Fibroblast of mammary gland (primary cell): ENCODE data around the gene ADCYAP1R1.

ENCODE experiments used
- DNase-seq: peaks from one replicate; pipeline ENCODE4 v3.0.0-alpha.2; 2010; ENCODE audit warnings: low read depth
- H3K4me3 ChIP-seq: 2 replicates; pipeline ENCODE4 v1.5.1; 2011; ENCODE audit warnings: low read depth, mild to moderate bottlenecking, low read length, moderate library complexity; ENCODE audit not compliant: control insufficient read depth
- TF ChIP-seq, protein P1 (sequence below): conservative IDR thresholded peaks from 2 replicates; pipeline ENCODE4 v1.5.1; 2011; ENCODE audit warnings: low read depth, low read length, inconsistent platforms; ENCODE audit not compliant: control insufficient read depth, insufficient read depth

ADCYAP1R1 gene

DNA sequence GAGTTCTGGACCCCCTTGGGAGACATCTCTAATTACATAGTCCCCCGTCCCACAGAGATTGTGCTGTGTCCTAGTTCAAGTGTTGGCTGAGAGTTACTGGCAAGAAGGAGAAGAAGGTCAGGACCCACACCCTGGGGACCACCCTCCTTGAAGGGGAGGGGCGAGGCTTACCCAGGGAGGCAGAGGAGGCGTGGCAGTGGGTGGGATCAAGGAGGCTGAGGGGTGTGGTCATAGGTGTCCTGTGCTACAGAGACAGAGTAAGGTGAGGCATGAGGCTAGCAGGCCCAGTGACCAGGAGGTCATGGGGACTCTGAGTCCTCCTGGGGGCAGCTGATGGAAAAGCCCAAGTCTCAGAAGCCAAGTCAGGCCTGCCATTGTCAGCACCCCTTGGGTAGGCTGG, 29.4 kb upstream of the ADCYAP1R1 start:
- DNase-seq: no peak
- H3K4me3 ChIP-seq: no peak overlapping the region
- TF ChIP-seq, protein P1, sequence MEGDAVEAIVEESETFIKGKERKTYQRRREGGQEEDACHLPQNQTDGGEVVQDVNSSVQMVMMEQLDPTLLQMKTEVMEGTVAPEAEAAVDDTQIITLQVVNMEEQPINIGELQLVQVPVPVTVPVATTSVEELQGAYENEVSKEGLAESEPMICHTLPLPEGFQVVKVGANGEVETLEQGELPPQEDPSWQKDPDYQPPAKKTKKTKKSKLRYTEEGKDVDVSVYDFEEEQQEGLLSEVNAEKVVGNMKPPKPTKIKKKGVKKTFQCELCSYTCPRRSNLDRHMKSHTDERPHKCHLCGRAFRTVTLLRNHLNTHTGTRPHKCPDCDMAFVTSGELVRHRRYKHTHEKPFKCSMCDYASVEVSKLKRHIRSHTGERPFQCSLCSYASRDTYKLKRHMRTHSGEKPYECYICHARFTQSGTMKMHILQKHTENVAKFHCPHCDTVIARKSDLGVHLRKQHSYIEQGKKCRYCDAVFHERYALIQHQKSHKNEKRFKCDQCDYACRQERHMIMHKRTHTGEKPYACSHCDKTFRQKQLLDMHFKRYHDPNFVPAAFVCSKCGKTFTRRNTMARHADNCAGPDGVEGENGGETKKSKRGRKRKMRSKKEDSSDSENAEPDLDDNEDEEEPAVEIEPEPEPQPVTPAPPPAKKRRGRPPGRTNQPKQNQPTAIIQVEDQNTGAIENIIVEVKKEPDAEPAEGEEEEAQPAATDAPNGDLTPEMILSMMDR: no peak

DNA sequence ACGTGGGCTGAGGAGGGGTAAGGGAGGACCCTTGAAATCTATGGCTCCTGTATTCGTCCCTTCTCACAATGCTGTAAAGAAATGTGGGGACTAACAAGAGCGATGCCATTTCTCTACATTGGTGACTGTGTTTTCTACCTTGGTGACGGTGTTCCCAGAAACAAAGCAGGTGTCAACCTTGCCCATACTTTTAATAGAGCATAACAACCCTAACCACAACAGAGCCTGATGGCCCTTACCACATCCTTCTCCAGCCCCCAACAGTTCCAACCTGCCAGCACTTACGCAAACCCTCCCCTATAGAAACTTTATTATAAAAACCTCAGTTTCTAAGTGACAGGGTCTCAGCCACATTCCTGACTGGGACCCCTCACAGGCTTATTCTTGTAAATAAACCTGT, 28.2 kb upstream of the ADCYAP1R1 start:
- no peak for DNase-seq
- TF ChIP-seq, protein P1: no peak
- no peak overlapping the region for H3K4me3 ChIP-seq

DNA sequence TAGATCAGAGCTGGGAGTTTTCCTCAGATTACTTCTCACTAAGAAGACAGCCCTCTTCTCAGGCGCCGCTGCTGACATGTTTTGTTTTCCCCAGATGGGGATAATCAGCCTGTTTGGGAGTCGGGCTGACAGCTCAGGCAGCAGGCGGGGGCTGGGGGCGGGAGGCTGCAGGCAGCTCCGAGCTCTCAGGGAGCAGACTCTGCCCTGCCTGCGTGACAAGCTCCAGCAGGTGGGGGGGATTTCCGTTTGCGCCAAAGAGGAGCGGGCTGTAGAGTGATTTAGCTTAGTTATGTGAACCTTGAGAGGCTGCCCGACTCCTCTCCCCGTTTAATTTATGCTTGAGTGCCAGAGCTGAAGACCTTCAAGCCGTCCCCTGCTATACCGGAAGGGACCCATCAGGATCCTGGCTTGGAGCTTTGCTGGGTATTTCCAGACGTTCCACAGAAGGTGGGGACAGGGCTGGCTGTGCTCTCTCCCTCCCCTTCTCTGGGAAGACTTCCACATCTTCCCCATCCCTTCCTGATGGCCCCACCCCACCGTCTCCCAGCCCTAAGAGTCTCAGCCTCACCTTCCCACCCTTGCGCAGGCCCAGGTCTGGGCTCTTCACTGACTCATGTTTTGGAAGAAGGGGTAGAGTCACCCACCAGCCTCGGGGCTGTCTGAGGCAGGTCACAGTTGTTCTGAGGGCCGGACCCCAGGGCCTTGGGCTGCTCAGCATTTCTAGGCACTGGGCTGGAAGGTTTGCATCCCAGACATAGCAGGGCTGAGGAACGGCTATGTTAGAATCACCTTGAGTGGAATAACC, 24.7 kb upstream of the ADCYAP1R1 start:
- TF ChIP-seq, protein P1: no peak
- peak; percentile 10 for DNase-seq
- no peak overlapping the region for H3K4me3 ChIP-seq

DNA sequence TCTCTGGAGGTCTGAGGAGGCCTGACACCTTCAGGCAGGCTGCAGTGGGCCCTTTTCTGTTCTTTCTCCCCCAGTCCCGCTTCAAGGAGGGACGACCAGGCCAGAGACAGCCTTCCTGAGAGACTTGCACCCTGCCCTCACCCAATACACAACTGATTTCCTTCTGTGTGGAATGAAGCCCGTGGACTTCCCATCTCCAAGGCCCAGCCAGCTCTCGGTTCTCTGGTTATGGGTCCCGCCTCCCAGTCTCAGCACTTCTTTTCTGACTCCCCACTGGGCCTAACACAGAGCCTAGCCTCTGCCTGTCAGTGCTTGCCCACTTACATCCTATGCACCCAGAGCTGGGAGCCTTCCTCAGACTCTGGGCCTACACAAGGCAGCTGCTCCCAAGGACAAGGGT, 24.1 kb upstream of the ADCYAP1R1 start:
- DNase-seq: no peak
- H3K4me3 ChIP-seq: no peak overlapping the region
- TF ChIP-seq, protein P1: no peak

DNA sequence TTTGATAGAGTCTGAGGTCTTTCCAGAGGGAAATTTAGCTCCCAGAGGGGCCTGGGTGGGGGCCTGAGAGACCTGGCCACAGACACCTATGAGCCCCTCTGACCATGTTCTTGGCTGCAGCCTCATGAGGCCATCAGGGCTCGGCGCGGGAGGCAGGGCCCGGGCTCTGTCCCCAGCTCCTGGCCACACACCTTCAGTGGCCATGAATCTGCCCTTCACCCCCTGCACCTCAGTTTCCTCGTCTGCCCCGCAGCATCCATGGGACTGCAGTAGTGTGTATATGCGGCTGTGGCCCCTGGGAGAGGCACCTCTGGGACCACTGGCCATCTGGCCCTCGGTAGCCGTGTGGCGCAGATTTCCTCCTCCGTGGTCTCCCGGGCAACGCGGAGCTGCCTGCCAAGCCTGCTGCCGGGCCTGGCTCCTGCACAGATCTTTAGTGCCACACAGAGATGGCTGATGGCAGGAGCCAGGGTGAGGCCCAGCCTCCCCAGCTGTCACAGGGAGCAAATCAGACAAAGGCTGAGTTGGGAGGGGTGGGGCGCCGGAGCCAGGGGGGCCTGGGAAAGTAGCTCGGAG, 23.6 kb upstream of the ADCYAP1R1 start:
- DNase-seq: no peak
- TF ChIP-seq, protein P1: no peak
- H3K4me3 ChIP-seq: no peak overlapping the region

DNA sequence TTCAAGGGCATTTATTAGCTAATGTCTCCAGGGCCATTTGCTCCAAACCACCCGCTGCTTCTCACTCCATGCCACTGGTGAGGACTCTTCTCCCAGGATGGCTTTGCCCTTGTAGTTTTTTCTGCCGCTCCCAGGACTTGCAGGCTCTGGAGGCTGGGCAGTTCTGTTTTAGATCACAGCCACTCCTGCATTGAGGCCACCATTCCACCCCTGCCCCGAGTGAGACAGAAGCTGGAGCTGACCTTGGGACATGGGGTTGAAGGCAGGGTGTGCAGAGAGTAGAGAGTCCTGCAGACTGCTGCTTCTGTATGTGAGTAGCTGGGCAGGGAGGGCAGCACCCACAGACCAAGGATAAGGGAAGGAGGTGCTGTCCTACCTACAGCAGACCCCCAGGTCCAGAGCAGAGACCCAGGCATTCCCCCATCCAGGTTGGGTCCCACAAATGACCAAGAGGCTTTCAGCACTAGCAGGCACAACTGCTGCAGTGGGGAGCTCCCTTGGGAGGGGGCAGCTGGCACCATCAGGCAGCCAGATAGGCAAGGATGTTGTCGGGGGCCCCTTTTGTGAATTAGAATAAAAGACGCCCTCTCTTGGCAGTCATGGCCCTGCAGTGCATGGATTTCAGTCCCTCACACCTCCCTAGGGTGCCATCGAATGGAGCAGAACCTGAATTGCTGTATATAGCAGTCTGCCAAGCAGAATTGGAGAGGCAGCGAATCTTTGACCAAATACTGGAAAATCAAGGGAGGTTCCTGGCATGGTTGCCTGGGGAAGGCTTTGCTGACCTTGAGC, 22.7 kb upstream of the ADCYAP1R1 start:
- no peak overlapping the region for H3K4me3 ChIP-seq
- DNase-seq: no peak
- TF ChIP-seq, protein P1: no peak
